Choroid plexus epithelial cell (primary cell): Measurements from ENCODE around the gene MYO1D.
A peak's percentile ranks its signal among the peaks of the same experiment; 100 is the strongest.

Source experiments
- DNase-seq: peaks from one replicate; pipeline ENCODE4 v3.0.0-alpha.2; 2010; ENCODE audit warnings: low read depth
- H3K4me3 ChIP-seq: 2 replicates; pipeline ENCODE4 v1.5.1; 2011; ENCODE audit warnings: low read depth, mild to moderate bottlenecking, control low read depth, low read length, moderate library complexity
- CTCF ChIP-seq: conservative IDR thresholded peaks from 2 replicates; pipeline ENCODE4 v1.5.1; 2011; ENCODE audit warnings: low read depth, mild to moderate bottlenecking, control low read depth, inconsistent platforms, low read length, moderate library complexity

The MYO1D gene

GRCh38 chr17:32602396-32602795 lies 274.5 kb downstream of the MYO1D start:
- TF ChIP-seq CTCF: no peak

GRCh38 chr17:32601866-32602265 lies 275.1 kb downstream of the MYO1D start:
- H3K4me3 ChIP-seq: no peak overlapping the region
- no peak for TF ChIP-seq CTCF
- no peak for DNase-seq

More at GRCh38 chr17:32602396-32602795, 274.5 kb downstream of the MYO1D start:
- H3K4me3 ChIP-seq: no peak overlapping the region
- no peak for DNase-seq

GRCh38 chr17:32596628-32597027 lies 280.3 kb downstream of the MYO1D start:
- DNase-seq: peak; percentile 41
- H3K4me3 ChIP-seq: no peak overlapping the region
- no peak for TF ChIP-seq CTCF

GRCh38 chr17:32596206-32596605 lies 280.7 kb downstream of the MYO1D start:
- H3K4me3 ChIP-seq: no peak overlapping the region
- DNase-seq: no peak
- TF ChIP-seq CTCF: no peak

- no peak overlapping the region for H3K4me3 ChIP-seq
- peak; percentile 1 for DNase-seq
- TF ChIP-seq CTCF: peak; percentile 26
Observed at GRCh38 chr17:32593003-32593402, 283.9 kb downstream of the MYO1D start.

- no peak overlapping the region for H3K4me3 ChIP-seq
- no peak for DNase-seq
- no peak for TF ChIP-seq CTCF
Observed at GRCh38 chr17:32591405-32591804, 285.5 kb downstream of the MYO1D start.

GRCh38 chr17:32590974-32591373 lies 285.9 kb downstream of the MYO1D start:
- no peak for DNase-seq
- TF ChIP-seq CTCF: no peak
- H3K4me3 ChIP-seq: no peak overlapping the region
